Suppressor macrophage treated with lipopolysaccharide for 4 hours (primary cell): ENCODE measurements around the gene HYKK.
"Not testable (repeated sequence)": the region's sequence is repeated elsewhere in the genome, so short reads cannot be mapped to it uniquely, and the experiment has no call there.

Experiments used
- DNase-seq: peaks from one replicate; pipeline ENCODE4 v3.0.0-alpha.2; 2020

HYKK gene, protein sequence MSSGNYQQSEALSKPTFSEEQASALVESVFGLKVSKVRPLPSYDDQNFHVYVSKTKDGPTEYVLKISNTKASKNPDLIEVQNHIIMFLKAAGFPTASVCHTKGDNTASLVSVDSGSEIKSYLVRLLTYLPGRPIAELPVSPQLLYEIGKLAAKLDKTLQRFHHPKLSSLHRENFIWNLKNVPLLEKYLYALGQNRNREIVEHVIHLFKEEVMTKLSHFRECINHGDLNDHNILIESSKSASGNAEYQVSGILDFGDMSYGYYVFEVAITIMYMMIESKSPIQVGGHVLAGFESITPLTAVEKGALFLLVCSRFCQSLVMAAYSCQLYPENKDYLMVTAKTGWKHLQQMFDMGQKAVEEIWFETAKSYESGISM

DNA sequence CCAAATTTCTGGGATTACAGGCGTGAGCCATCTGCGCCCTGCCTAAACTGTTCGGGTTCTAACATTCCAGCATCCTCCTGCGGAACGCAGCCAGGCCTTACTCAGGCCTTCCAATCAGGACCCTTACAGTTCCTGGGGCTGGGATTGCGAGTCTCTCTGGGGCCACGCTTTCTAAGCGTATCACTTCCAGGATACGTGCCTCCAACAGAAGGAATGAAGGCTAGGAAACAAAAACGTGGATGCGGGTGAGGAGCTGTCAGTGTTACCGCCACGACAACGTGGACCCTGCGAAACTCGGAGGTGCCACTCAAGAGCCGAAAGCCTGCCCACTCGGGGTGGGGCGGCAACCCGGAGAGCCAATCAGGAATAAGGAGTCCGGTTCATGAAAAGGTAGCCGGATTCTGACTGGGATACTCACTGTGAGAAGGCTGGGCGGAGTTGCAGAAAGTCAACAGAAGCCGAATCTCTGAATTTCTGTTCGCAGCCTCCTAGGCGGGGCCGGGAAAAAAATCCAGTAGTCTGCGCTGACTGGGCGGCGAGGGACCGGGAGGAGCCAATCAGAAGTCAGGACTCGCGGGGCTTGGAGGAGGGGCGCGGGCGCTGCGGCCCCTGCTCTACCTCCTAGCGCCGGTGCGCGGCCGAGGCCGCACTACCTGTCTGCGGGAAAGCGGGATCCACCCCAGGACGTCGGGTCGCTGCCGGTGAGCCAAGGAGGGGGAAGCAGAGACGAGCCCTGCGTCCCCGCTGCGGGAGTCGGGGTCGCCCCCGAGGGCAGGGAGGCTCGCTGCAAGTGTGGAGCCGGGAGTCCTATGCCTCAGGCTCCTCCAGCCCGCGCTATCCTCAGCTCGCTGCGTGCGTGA is at the start of gene HYKK:
HYKK (plus strand) TSS at position 607 of the 860 bp plus-strand sequence. CDS start 5,512 bp downstream, outside the sequence.
- peak; percentile 88 for DNase-seq

DNA sequence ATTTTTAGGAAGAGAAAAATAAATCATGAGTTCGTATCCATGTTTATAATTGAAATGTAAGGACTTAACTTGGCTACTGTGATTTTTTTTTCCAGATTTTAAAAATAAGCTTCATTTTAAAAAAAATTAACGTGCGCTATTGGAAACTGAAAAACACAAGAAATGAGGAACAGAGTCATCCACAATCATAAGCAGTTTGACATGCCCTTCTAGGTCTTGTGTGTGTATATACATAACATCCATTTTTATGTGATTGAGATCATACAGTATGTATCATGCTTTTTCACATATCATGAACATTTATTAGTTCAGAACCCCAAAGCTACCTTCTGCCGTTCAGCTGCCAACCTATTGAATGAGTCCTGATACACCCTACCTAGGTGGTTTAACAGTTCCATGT is 46.6 kb upstream of the HYKK start:
- DNase-seq = peak; percentile 21

DNA sequence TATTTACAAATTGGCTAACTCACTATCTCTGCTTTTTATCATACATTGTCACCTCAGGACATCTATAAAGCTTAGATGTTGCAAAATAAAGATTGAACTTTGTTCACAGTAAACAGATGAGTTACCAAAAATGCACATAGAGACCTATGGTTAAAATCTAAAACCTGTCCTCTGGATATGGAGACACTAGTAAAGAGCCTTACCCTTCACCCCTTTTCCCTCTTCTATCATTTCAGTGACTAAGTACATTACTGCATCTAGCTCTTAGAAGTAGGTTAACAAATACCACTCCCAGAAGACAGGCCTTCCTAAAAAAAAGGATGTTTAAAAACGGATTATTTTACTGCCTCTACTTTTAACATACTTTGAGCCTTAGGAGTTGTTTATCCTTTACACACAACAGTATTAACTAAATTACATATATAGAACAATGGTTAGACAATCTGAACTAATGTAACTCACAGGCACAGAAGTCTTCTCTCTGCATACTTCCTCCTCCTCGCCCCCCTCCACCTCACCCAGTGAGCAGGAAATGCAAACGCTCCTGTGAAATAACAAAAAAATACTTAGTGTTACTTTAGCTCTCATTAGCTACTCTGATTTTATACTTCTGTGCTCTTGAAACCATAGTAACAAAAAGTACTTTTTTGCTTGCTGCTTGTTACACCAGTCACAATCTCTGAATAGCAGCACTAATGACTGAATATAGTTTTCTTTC is 46.0 kb upstream of the HYKK start:
- no peak for DNase-seq

DNA sequence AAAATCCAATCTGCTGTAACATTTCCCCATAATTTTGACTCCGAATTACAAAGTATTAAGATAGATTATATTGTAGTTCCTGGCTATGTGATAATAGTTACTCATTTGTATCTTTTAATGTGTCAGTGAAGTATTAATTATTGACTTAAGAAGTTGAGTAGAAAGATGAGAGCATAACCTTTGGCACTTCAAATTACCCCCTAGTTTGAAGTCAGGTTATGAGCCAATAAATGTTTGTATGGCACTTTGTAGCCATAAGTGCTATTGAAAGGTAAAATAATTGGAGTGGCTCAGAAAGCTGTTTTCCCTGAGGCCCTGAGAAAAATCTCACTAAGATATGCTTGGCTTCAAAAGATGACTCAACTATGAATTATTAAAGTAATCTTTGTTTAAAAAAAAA is 38.3 kb upstream of the HYKK start:
- no peak for DNase-seq

GRCh38 chr15:78477295-78477694 is 30.1 kb upstream of the HYKK start:
- DNase-seq = no peak

DNA sequence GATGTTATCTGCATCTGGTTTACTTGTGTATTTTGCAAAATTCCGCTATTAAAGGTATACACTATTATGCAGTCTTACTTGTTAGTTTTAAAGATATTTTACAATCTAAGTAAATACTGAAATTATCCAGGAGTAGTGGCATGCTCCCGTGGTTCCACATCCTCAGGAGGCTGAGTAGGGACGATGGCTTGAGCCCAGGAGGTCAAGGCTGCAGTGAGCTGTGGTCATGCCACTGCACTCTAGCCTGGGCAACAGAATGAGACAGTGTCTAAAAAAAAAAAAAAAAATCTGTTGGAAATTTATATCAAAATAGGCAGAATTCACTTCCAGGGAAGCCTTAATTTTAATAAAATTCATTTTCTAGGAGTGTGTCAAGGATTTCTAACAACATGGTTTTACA is 27.7 kb upstream of the HYKK start:
- DNase-seq = no peak

DNA sequence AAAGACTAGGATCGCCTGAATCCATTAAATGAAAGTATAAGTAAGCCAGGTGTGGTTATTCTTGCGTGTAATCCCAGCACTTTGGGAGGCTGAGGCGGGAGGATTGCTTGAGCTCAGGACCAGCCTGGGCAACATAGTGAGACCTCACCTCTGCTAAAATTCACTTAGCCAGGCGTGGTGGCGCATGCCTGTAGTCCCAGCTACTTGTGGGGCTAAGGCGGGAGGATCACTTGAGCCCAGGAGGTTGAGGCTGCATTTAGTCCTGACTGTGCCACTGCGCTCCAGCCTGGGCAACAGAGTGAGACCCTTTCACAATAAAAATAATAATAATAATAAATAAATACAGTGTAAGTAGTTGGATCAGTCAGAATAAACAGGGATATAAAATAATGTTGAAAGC is 25.5 kb upstream of the HYKK start:
- DNase-seq = no peak

DNA sequence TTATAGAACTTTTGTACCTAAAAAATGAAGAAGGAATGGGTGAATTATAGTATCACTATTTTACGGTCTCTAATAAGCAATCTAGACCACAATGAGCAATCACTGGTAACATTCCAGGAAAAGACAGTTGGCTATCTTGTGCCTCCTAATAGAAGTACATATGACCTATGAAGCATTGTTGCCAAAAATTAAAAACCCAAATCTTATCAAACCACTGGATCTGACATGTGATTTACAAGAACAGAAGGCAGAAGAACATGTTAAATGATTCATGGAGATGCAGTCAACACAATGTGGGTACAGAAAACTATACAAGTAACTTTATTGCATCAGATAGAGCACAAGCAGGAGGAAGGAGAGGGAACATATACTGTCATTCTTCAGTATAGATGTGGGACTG is 14.5 kb upstream of the HYKK start:
- no peak for DNase-seq

GRCh38 chr15:78501857-78502256 is 5.5 kb upstream of the HYKK start:
- no peak for DNase-seq

- DNase-seq = no peak
Observed at GRCh38 chr15:78502641-78503040, 4.7 kb upstream of the HYKK start.

DNA sequence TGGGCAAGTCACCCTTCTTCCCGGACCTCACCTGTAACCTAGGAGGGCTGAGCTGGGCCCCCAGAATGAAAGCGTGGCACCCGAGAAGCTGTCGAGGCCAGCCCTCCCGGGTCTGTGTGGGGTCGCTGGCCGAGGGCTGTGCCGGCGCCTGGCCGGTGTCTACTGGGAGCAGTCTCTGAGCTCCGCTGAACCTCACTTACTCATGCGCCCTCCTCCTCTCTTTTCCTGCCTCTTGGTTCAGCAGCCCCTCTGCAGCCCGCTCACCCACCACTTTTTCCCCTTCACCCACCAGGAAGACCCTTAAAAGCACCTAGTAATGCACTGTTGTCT is 419 bp downstream of the HYKK start:
- no peak for DNase-seq

DNA sequence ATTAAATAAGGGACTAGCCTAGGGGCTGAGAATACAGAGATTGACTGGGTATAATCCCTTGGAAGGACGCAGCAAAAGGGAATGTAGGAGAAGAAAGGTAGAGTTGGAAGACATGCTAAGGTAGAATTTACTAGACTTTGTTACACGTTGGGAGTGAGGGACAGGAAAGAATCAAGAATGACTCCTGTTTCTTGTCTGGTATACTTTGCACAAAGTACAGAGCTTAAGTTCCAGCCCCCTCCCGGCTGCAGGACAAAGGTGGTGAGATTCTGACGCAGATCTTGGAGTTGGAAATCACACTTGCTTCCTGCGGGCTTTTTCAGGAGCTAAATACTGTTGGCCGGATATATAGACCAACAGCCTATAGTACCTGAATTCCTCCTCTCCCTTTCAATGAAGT is 895 bp downstream of the HYKK start:
- DNase-seq = no peak

DNA sequence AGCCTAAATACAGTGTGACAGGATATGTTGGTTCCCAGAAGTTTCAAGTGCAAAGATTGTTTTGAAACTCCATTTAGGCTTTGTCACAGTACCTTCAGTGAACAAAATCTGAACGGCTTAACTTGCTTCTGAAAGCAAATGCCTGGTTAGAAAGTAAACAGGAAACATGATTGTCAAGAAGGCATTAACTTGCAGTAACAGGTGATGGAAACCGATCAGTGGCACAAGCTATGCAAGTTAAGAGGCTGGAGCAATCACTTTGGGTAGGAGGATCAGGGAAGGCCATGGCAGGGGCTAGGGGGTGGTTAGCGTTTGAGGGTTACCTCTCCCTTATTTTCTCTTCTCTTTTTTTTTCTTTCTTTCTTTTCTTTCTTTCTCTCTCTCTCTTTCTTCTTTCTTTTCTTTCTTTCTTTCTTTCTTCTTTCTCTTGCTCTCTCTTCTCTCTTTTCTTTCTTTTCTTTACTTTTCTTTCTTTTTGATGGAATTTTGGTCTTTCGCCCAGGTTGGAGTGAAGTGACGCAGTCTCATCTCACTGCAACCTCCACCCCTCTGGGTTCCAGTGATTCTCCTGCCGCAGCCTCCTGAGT is 2.4 kb downstream of the HYKK start:
- no peak for DNase-seq

- DNase-seq = not testable (repeated sequence)
Observed at GRCh38 chr15:78520035-78520434, 12.7 kb downstream of the HYKK start.

- DNase-seq = no peak
Observed at GRCh38 chr15:78524230-78524629, 16.9 kb downstream of the HYKK start.

DNA sequence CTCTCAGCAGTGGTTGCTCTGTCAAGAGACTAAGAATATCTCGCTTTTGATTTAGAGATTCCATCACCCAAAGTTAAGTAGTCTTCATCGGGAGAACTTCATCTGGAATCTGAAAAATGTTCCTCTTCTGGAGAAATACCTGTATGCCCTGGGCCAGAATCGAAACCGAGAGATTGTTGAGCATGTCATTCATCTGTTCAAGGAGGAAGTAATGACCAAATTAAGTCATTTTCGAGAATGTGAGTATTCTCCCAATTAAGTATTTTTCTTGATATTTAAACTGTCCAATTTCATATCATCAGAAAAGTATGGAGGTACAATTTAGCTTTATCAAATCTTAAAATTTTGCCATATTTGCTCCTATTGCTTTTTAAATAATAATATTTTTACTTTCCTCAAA is 19.9 kb downstream of the HYKK start:
- DNase-seq = no peak

- no peak for DNase-seq
Observed at GRCh38 chr15:78533331-78533730, 26.0 kb downstream of the HYKK start.

DNA sequence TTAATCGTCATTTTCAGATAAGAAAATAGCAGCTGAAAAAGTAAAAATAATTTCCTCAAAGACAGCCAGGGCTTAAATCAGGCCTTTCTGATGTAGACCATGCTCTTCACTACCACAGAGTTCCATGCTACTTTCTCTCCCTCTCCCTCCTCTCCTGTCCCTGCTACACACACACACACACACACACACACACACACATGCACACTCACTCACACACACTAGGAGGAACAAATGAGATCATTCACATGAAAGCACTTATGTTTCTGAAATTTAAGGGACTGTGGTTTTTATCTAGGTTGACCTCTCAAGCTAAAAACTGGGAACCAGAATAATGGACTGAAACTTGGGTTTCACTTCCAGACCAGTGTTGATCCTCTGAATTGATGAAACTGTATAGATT is 28.8 kb downstream of the HYKK start:
- peak; percentile 8 for DNase-seq

DNA sequence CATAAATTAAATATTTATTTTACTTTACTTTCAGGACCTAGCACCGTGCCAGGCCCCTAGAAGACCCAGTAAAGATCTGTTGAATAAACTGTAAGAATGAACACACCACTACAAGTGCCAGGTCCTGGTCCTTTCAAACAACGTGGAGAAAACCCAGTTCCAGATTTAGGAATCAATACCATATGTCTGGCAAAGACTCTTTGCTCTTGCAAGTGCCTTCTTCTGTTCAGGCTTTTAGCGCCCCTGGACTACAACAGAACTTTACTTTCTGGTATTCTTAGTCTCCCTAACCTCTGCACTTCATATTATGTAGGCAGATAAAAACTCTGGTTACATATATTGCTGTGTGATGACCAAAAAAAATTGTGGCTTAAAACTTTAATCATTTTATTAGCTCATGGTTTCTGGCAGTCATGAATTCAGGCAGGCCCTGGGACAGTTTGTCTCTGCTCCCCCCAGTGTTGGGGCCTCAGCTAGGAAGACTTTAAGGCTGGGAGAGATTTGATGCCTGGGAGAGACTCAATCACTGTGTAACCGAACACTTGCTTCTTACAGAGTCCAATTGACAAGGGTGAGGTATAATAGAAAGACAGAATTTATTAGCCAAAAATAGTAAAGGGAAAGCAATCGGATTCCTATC is 30.0 kb downstream of the HYKK start:
- no peak for DNase-seq

DNA sequence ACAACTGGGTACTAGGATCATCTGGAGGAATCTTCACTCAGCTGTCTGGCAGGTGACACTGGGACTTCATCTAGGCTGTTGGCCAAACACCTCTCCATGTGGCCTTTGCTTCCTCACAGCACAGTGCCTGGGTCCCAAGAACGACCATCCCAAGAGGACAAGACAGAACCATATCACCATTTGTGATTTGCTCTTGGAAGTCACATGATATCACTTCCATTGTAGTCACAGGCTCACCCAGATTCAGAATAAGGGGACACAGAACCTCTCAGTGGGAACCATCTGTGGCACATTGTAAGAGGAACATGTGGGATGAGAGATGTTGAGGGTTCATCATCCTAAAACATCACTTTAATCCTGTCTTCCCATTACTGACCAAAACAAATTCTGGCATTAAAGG is 31.0 kb downstream of the HYKK start:
- DNase-seq = no peak

GRCh38 chr15:78539464-78540140 is 32.2 kb downstream of the HYKK start:
- DNase-seq = not testable (repeated sequence)
